H1 (cell line): ENCODE data around the gene PSME2. TPM values are rescaled to one million over a fixed set of nuclear protein-coding genes. Genes with fewer than 3 reads are reported as not detected.
A peak's percentile ranks its signal among the peaks of the same experiment; 100 is the strongest.

ENCODE experiments used
- CTCF ChIA-PET: fragments of 300-600 bp; sonication (Branson Sonifier 250); formaldehyde crosslinking; loops from one replicate; lab custom pipeline; 2021; ENCODE audit not compliant: partially characterized antibody; lab: Charles Lee
- POLR2A ChIA-PET: fragments of 300-600 bp; sonication (Branson Sonifier 250); formaldehyde crosslinking; loops from one replicate; lab custom pipeline; 2021; ENCODE audit warnings: inconsistent platforms; ENCODE audit not compliant: partially characterized antibody; lab: Charles Lee
- DNase-seq, 2 experiments: peaks; one replicate each; pipeline versions ENCODE4 v3.0.0 to v3.0.0-alpha.2; 2010 to 2022; ENCODE audit warnings: low spot score in 2 of 2, low read depth in 1 of 2, mixed read lengths in 1 of 2
- FAIRE-seq: peaks from 2 replicates; lab custom pipeline; 2011; peaks lifted over from hg19 to GRCh38; lab: Jason Lieb, UNC
- H2AFZ ChIP-seq: 2 replicates; pipeline ENCODE4 v1.8.1; 2012; ENCODE audit warnings: low read length, inconsistent platforms
- H2AK5ac ChIP-seq: 2 replicates; pipeline ENCODE4 v1.6.1; 2013; ENCODE audit warnings: low read depth, low read length
- H2BK120ac ChIP-seq: replicated peaks from 2 replicates; pipeline ENCODE3; 2013; ENCODE audit warnings: low read depth, low read length, inconsistent platforms
- H2BK12ac ChIP-seq: 2 replicates; pipeline ENCODE4 v1.6.1; 2013; ENCODE audit warnings: low read depth, low read length
- H2BK15ac ChIP-seq: 2 replicates; pipeline ENCODE4 v1.6.1; 2013; ENCODE audit warnings: low read length
- H2BK20ac ChIP-seq: 2 replicates; pipeline ENCODE4 v1.6.1; 2013; ENCODE audit warnings: low read length
- H2BK5ac ChIP-seq: 2 replicates; pipeline ENCODE4 v1.6.1; 2013; ENCODE audit warnings: low read depth, low read length
- H3K14ac ChIP-seq: 2 replicates; pipeline ENCODE4 v1.6.1; 2013; ENCODE audit warnings: inconsistent platforms; ENCODE audit not compliant: insufficient read length
- H3K18ac ChIP-seq: 2 replicates; pipeline ENCODE4 v1.6.1; 2013; ENCODE audit warnings: low read length; ENCODE audit errors: extremely low read depth
- H3K23ac ChIP-seq: 2 replicates; pipeline ENCODE4 v1.6.1; 2013; ENCODE audit warnings: inconsistent platforms; ENCODE audit not compliant: insufficient read length
- H3K23me2 ChIP-seq: 2 replicates; pipeline ENCODE4 v1.6.1; 2013; ENCODE audit warnings: low read depth, low read length
- H3K27ac ChIP-seq: 2 replicates; pipeline ENCODE4 v1.6.1; 2011; ENCODE audit warnings: low read depth, low read length, inconsistent platforms
- H3K27me3 ChIP-seq, 4 experiments: replicated peaks in 1 of 4; 1 replicate in 1 of 4; 2 replicates in 3 of 4; pipeline versions ENCODE4 v1.6.1 to v1.8.1; 2011 to 2013; ENCODE audit warnings: low read length in 3 of 4, mild to moderate bottlenecking in 3 of 4, inconsistent platforms in 2 of 4, mixed read lengths in 2 of 4, moderate library complexity in 1 of 4; ENCODE audit not compliant: control insufficient read depth in 3 of 4, insufficient read depth in 3 of 4; ENCODE audit errors: extremely low read depth in 1 of 4
- H3K36me3 ChIP-seq, 4 experiments: 2 replicates each; pipeline versions ENCODE4 v1.6.1 to v1.8.1; 2011 to 2013; ENCODE audit warnings: mild to moderate bottlenecking in 4 of 4, low read length in 3 of 4, moderate library complexity in 2 of 4, control low read depth in 1 of 4, inconsistent platforms in 1 of 4; ENCODE audit not compliant: insufficient read depth in 4 of 4, control insufficient read depth in 2 of 4
- H3K4ac ChIP-seq: replicated peaks from 2 replicates; pipeline ENCODE3; 2013; ENCODE audit warnings: low read length, low read depth, mixed read lengths, inconsistent platforms; ENCODE audit not compliant: insufficient read length
- H3K4me1 ChIP-seq, 4 experiments: replicated peaks in 1 of 4; 1 replicate in 1 of 4; 2 replicates in 3 of 4; pipeline versions ENCODE4 v1.6.1 to v1.8.1; 2011 to 2013; ENCODE audit warnings: low read length in 3 of 4, inconsistent platforms in 2 of 4, mixed read lengths in 1 of 4; ENCODE audit not compliant: insufficient read depth in 4 of 4, control insufficient read depth in 3 of 4
- H3K4me2 ChIP-seq, 2 experiments: 2 replicates each; pipeline versions ENCODE4 v1.6.1 to v1.8.1; 2011 to 2013; ENCODE audit warnings: low read depth in 2 of 2, low read length in 2 of 2, control low read depth in 1 of 2, inconsistent platforms in 1 of 2, mild to moderate bottlenecking in 1 of 2; ENCODE audit not compliant: insufficient read depth in 1 of 2
- H3K4me3 ChIP-seq, 4 experiments: fragments of 200-600, 300-600 bp in 1 of 4; sonication (generic), shearing (Covaris generic), sonication (Bioruptor Twin) in 1 of 4; 2 replicates each; pipeline versions ENCODE4 v1.5.1 to v1.8.1; 2011 to 2016; ENCODE audit warnings: low read length in 4 of 4, low read depth in 3 of 4, control low read depth in 2 of 4, inconsistent platforms in 2 of 4, mild to moderate bottlenecking in 2 of 4, mixed read lengths in 1 of 4, moderate library complexity in 1 of 4; ENCODE audit not compliant: insufficient read depth in 2 of 4; ENCODE audit errors: extremely low read depth in 1 of 4
- H3K56ac ChIP-seq: replicated peaks from 2 replicates; pipeline ENCODE3; 2013; ENCODE audit warnings: low read depth, mild to moderate bottlenecking, mixed read lengths, low read length, inconsistent platforms; ENCODE audit not compliant: insufficient read length
- H3K79me1 ChIP-seq: 2 replicates; pipeline ENCODE4 v1.6.1; 2013; ENCODE audit warnings: low read depth, low read length, control low read depth
- H3K79me2 ChIP-seq, 2 experiments: 2 replicates each; pipeline versions ENCODE4 v1.6.1 to v1.8.1; 2012 to 2013; ENCODE audit warnings: low read length in 2 of 2, mild to moderate bottlenecking in 2 of 2, inconsistent platforms in 1 of 2; ENCODE audit not compliant: insufficient read depth in 2 of 2, control insufficient read depth in 1 of 2
- H3K9ac ChIP-seq, 4 experiments: replicated peaks in 1 of 4; 1 replicate in 1 of 4; 2 replicates in 3 of 4; pipeline versions ENCODE4 v1.6.1 to v1.8.1; 2011 to 2013; ENCODE audit warnings: low read depth in 3 of 4, low read length in 3 of 4, control low read depth in 2 of 4, mild to moderate bottlenecking in 2 of 4, moderate library complexity in 2 of 4, inconsistent platforms in 1 of 4; ENCODE audit errors: extremely low read depth in 1 of 4
- H3K9me3 ChIP-seq, 2 experiments: 2 replicates each; pipeline versions ENCODE4 v1.6.1 to v1.8.1; 2012 to 2013; ENCODE audit warnings: mild to moderate bottlenecking in 2 of 2, moderate library complexity in 2 of 2, control low read depth in 1 of 2, inconsistent platforms in 1 of 2, low read depth in 1 of 2, low read length in 1 of 2, mixed read lengths in 1 of 2; ENCODE audit not compliant: insufficient read depth in 2 of 2
- H4K20me1 ChIP-seq, 2 experiments: replicated peaks in 1 of 2; 2 replicates each; pipeline versions ENCODE3 to v1.8.1; 2011 to 2013; ENCODE audit warnings: inconsistent platforms in 2 of 2, low read length in 2 of 2, mild to moderate bottlenecking in 1 of 2; ENCODE audit not compliant: insufficient read depth in 2 of 2, control insufficient read depth in 1 of 2
- H4K5ac ChIP-seq: 2 replicates; pipeline ENCODE4 v1.6.1; 2013; ENCODE audit warnings: low read length, low read depth, mixed read lengths, inconsistent platforms; ENCODE audit not compliant: insufficient read length
- H4K8ac ChIP-seq: 2 replicates; pipeline ENCODE4 v1.8.0; 2013; ENCODE audit warnings: mild to moderate bottlenecking, moderate library complexity, low read length, inconsistent platforms; ENCODE audit not compliant: insufficient read depth; ENCODE audit errors: extremely low read depth
- H4K91ac ChIP-seq: replicated peaks from 2 replicates; pipeline ENCODE3; 2013; ENCODE audit warnings: low read length, mixed read lengths, inconsistent platforms; ENCODE audit not compliant: insufficient read length
- BACH1 ChIP-seq: IDR thresholded peaks from 2 replicates; pipeline ENCODE4 v1.6.1; 2012; ENCODE audit warnings: low read length, improper control_type of control experiment
- CREB1 ChIP-seq: IDR thresholded peaks from 2 replicates; pipeline ENCODE4 v1.6.1; 2012; ENCODE audit warnings: inconsistent platforms
- EGR1 ChIP-seq: IDR thresholded peaks from 2 replicates; pipeline ENCODE4 v1.6.1; 2011; ENCODE audit warnings: low read depth, low read length, borderline replicate concordance
- GABPA ChIP-seq: IDR thresholded peaks from 2 replicates; pipeline ENCODE4 v1.6.1; 2011; ENCODE audit warnings: mild to moderate bottlenecking, low read length, moderate library complexity, borderline replicate concordance; ENCODE audit not compliant: insufficient read depth
- KDM4A ChIP-seq: IDR thresholded peaks from one replicate; pipeline ENCODE4 v1.7.1; 2012; ENCODE audit warnings: low read depth, mild to moderate bottlenecking, moderate library complexity, low read length, inconsistent platforms; ENCODE audit not compliant: severe bottlenecking
- MAFK ChIP-seq: IDR thresholded peaks from 2 replicates; pipeline ENCODE4 v1.6.1; 2012; ENCODE audit warnings: low read depth, mild to moderate bottlenecking, improper control_type of control experiment, low read length
- NANOG ChIP-seq: IDR thresholded peaks from 2 replicates; pipeline ENCODE4 v1.6.1; 2011; ENCODE audit warnings: low read length, low read depth, mild to moderate bottlenecking, inconsistent platforms; ENCODE audit not compliant: insufficient read depth, poor library complexity, severe bottlenecking
- NRF1 ChIP-seq: IDR thresholded peaks from 2 replicates; pipeline ENCODE4 v1.6.1; 2011; ENCODE audit warnings: mild to moderate bottlenecking, low read depth, low read length, improper control_type of control experiment
- POU5F1 ChIP-seq: IDR thresholded peaks from 2 replicates; pipeline ENCODE4 v1.6.1; 2011; ENCODE audit warnings: low read depth, mild to moderate bottlenecking, low read length, moderate library complexity
- SAP30 ChIP-seq: fragments of 300-600 bp; sonication (generic); IDR thresholded peaks from 2 replicates; pipeline ENCODE4 v1.7.1; 2012; ENCODE audit warnings: low read length, moderate library complexity, mild to moderate bottlenecking, inconsistent platforms; ENCODE audit not compliant: insufficient read depth, insufficient replicate concordance
- TAF7 ChIP-seq: optimal IDR thresholded peaks from 2 replicates; pipeline ENCODE3; 2011; ENCODE audit warnings: low read depth, mild to moderate bottlenecking, inconsistent platforms, low read length, moderate library complexity, borderline replicate concordance
- WGBS, 2 experiments: shearing (Covaris generic) in 1 of 2; methylation state at CpG; one replicate each; pipeline versions ENCODE4 v1.1.6 to v1.1.7; 2013 to 2015; ENCODE audit warnings: low lambda C conversion rate in 2 of 2, mixed read lengths in 2 of 2, inconsistent platforms in 1 of 2, low coverage in 1 of 2, missing lambda C conversion rate in 1 of 2; ENCODE audit not compliant: insufficient replicate concordance in 2 of 2, insufficient coverage in 1 of 2, insufficient read length in 1 of 2; ENCODE audit errors: extremely low coverage in 1 of 2, missing lambda C conversion rate in 1 of 2; 5-methylcytosine and 5-hydroxymethylcytosine counted together
- polyA plus RNA-seq, 7 experiments: library from polyadenylated mRNA; depleted of rRNA in 3 of 7; stranded (reverse) in 5 of 7; unstranded in 2 of 7; fragments of >200 nt in 5 of 7; fragments of 200-250 nt in 2 of 7; gene quantifications; 1 replicate in 5 of 7; 2 replicates in 1 of 7; 4 replicates in 1 of 7; pipeline versions ENCODE4 v1.2.1 to v1.2.3, GENCODE V29; 2011 to 2013; ENCODE audit warnings: missing spikeins in 2 of 7, mixed read lengths in 2 of 7
- total RNA-seq: library from RNA; stranded (reverse); fragmentation: NEBNext Ultra II Directional; extraction: Animal tissue kit (Norgen Biotek cat#: 25700); gene quantifications from 2 replicates; pipeline ENCODE4 v1.2.1, GENCODE V29; 2021

Gene PSME2
- total and polyA plus RNA-seq, 2 of the 8 experiments (the other 6 are each of a cell fraction or from before 2014, with no cell fraction given), result 71.8 to 111 TPM

- H3K56ac ChIP-seq, result peak within 1 kb of the TSS; percentile 88
- H3K4ac ChIP-seq, result peak within 1 kb of the TSS; percentile 76
- H2AFZ ChIP-seq, result peak within 1 kb of the TSS; percentile 37; the same call in 1 of the 2 replicates
- no peaks in the 10 kb centered on the region for H3K9me3 ChIP-seq
- H2BK15ac ChIP-seq, result peak within 1 kb of the TSS; percentile 89
- peak within 1 kb of the TSS; percentile 96 for H4K91ac ChIP-seq
- peaks cover 0 to 20% of the 10 kb centered on the region in 2 experiments; a peak in 2 of 4 replicates for H3K79me2 ChIP-seq
- peak within 1 kb of the TSS; percentile 68; the same call in 1 of the 2 replicates for H2AK5ac ChIP-seq
- H3K18ac ChIP-seq, result peak within 1 kb of the TSS; percentile 97
- H3K27me3 ChIP-seq, result no peaks in the 10 kb centered on the region
- H3K9ac ChIP-seq, result peak within 1 kb of the TSS; percentile 83 to 96 (median 92)
- no peak within 1 kb of the TSS for H3K14ac ChIP-seq
- H3K27ac ChIP-seq, result peak within 1 kb of the TSS; percentile 92
- peaks cover 8 to 33% (median 16%) of the 10 kb centered on the region in 4 experiments; a peak in 6 of 8 replicates for H3K36me3 ChIP-seq
- ChIA-PET POLR2A (interaction anchor here (0.7 to 10.5 kb wide), 22 partner anchors 9 to 290 kb away, joined by 3 to 118 read pairs (median 4); partner anchors contain the start of genes CARMIL3, CHMP4A, DCAF11 and FITM1), CTCF (interaction anchor here (0.9 to 2.8 kb wide), 5 partner anchors 9 to 241 kb away, joined by 3 to 10 read pairs (median 3); partner anchors contain the start of genes DCAF11 and NRL)
- H3K4me2 ChIP-seq, result peak within 1 kb of the TSS; percentile 53 to 90
- H2BK120ac ChIP-seq, result no peak within 1 kb of the TSS
- H4K8ac ChIP-seq, result peak within 1 kb of the TSS; percentile 85
- peaks cover 5% of the 10 kb centered on the region; the same call in 1 of the 2 replicates for H3K23me2 ChIP-seq
- no peak within 1 kb of the TSS for H2BK20ac ChIP-seq
- H3K23ac ChIP-seq, result no peak within 1 kb of the TSS
- FAIRE-seq (no peak), DNase-seq (peak; percentile 98 to 100)
- peak within 1 kb of the TSS; percentile 79 to 99 (median 94) for H3K4me3 ChIP-seq
- WGBS, 2 experiments, result 1% methylated on average over 44 of the region's 65 CpGs; no CpG with 5 or more reads in 1 of the 2 experiments
- H2BK5ac ChIP-seq, result peak within 1 kb of the TSS; percentile 98
- H3K4me1 ChIP-seq, result peaks cover 4 to 13% (median 7%) of the 10 kb centered on the region in 4 experiments; a peak in 6 of 7 replicates
- H4K5ac ChIP-seq, result peak within 1 kb of the TSS; percentile 94
- peaks cover 0 to 1% of the 10 kb centered on the region in 2 experiments for H4K20me1 ChIP-seq
- peak within 1 kb of the TSS; percentile 91 for H2BK12ac ChIP-seq
- H3K79me1 ChIP-seq, result peaks cover 7% of the 10 kb centered on the region; the same call in 1 of the 2 replicates
- TF ChIP-seq EGR1 (peak; percentile 75; the same call in 1 of the 2 replicates), NANOG (peak; percentile 31), POU5F1 (no peak), CREB1 (no peak; the same call in 1 of the 2 replicates), TAF7 (peak; percentile 55), BACH1 (no peak), NRF1 (peak; percentile 36; the same call in 1 of the 2 replicates), MAFK (no peak), SAP30 (peak; percentile 96), KDM4A (peak; percentile 50), GABPA (no peak)
These were observed 5.1 kb downstream of the PSME2 start, which contains the start of gene EMC9 for GRCh38 chr14:24141097-24141880. TSS of gene EMC9 (minus strand) at chr14:24141591. CDS start at chr14:24141304, 287 bp downstream.
